Prostate gland (tissue), 2 donors: ENCODE measurements around the gene EMC9. TPM values are rescaled to one million over a fixed set of nuclear protein-coding genes. Genes with fewer than 3 reads are reported as not detected.

ENCODE experiments used
- DNase-seq: peaks from one replicate; pipeline ENCODE4 v3.0.0-alpha.2; 2019; ENCODE audit warnings: low spot score
- H3K27ac ChIP-seq, 2 donors: fragments of 200-600 bp; sonication (generic); 2 replicates each; pipeline ENCODE4 v1.5.1; 2017 to 2019
- H3K27me3 ChIP-seq: fragments of 200-600 bp; sonication (generic); replicated peaks from 2 replicates; pipeline ENCODE4 v1.5.1; 2019; ENCODE audit not compliant: insufficient read depth
- H3K36me3 ChIP-seq, 2 donors: fragments of 200-600 bp; sonication (generic); 1 replicate in 1 of 2; 2 replicates in 1 of 2; pipeline versions ENCODE4 v1.5.1 to v1.8.1; 2017 to 2019
- H3K4me1 ChIP-seq: fragments of 200-600 bp; sonication (generic); replicated peaks from 2 replicates; pipeline ENCODE4 v1.5.1; 2019
- H3K4me3 ChIP-seq, 2 donors: fragments of 200-600 bp; sonication (generic); 2 replicates each; pipeline ENCODE4 v1.5.1; 2017 to 2019
- H3K9me3 ChIP-seq: fragments of 200-600 bp; sonication (generic); 2 replicates; pipeline ENCODE4 v1.5.1; 2017
- CTCF ChIP-seq, 4 experiments: fragments of 200-600 bp in 2 of 4; fragments of 450-650 bp in 2 of 4; sonication (generic) in 2 of 4; IDR thresholded peaks; 1 replicate in 3 of 4; 2 replicates in 1 of 4; pipeline ENCODE4 v1.5.1; 2016 to 2019; ENCODE audit warnings: antibody characterized with exemption in 4 of 4, mild to moderate bottlenecking in 2 of 4, moderate library complexity in 2 of 4
- POLR2A ChIP-seq: fragments of 450-650 bp; IDR thresholded peaks from one replicate; pipeline ENCODE4 v1.6.1; 2016; ENCODE audit warnings: antibody characterized with exemption, mild to moderate bottlenecking
- POLR2AphosphoS5 ChIP-seq: sonication (generic); formaldehyde crosslinking; IDR thresholded peaks from one replicate; pipeline ENCODE4 v1.6.1; 2017; ENCODE audit warnings: antibody characterized with exemption
- WGBS: methylation state at CpG from one replicate; pipeline ENCODE4 v1.1.5; 2018; 5-methylcytosine and 5-hydroxymethylcytosine counted together
- intact Hi-C: fragments of 100-400 bp; cut with DNase I; formaldehyde crosslinking; loops from one replicate; pipeline ENCODE4 v1.14.2; 2022
- total RNA-seq, 2 donors: library from RNA; depleted of rRNA; stranded (reverse); fragments of >200 nt; gene quantifications; one replicate each; pipeline ENCODE4 v1.1.0, GENCODE V29; 2016

The EMC9 gene
- total RNA-seq, 2 donors from 2014 or later, result 13.1 to 13.6 TPM

GRCh38 chr14:24139272-24139934 lies 2.0 kb downstream of the EMC9 start:
- H3K36me3 ChIP-seq, result peaks cover 3% of the 10 kb centered on the region in 2 donors
- TF ChIP-seq POLR2A (no peak), POLR2AphosphoS5 (no peak), CTCF (IDR thresholded peaks at IDR 0.05) (no peak)
- DNase-seq, result no peak
- no peaks in the 10 kb centered on the region for H3K9me3 ChIP-seq
- 79% methylated on average over 9 of the region's 9 CpGs for WGBS
- no peak overlapping the region for H3K27ac ChIP-seq
- intact Hi-C loops, result no loop called here
- H3K27me3 ChIP-seq, result no peaks in the 10 kb centered on the region
- no peak overlapping the region for H3K4me3 ChIP-seq
- H3K4me1 ChIP-seq, result peaks cover 8% of the 10 kb centered on the region

DNA sequence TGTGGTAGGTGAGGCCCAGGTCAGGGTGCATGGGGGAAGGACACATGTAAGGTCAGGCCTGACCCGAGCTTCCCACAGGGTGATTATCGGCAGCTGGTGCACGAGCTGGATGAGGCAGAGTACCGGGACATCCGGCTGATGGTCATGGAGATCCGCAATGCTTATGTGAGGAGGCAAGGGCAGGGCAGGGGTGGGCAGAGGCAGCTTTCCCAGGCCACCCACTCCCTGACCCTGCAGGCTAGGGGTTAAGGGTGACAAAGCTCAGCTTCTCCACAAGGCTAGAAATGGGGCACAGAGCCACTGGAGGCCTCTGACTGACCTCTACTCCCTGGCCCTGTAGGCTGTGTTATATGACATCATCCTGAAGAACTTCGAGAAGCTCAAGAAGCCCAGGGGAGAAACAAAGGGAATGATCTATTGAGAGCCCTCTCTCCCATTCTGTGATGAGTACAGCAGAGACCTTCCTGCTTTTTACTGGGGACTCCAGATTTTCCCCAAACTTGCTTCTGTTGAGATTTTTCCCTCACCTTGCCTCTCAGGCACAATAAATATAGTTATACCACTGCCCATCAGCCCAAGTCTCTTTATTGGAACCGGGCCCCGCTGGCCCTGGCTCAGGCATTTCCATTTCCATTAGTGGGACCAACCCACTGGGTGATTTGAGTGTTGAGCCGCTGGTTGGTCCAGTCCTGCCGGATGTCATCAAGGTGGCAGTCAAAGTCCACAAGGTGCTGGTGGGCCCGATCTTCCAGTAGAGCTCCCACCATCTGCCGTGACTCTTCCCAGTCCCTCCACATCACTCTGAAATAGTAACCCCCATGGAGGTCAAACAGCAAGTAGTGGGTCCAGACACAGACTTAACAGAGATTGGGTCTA lies 2.8 kb downstream of the EMC9 start:
- no peak for DNase-seq
- Histone ChIP-seq H3K4me3 (no peak overlapping the region), H3K27me3 (no peaks in the 10 kb centered on the region), H3K36me3 (peaks cover 3% of the 10 kb centered on the region in 2 donors), H3K9me3 (no peaks in the 10 kb centered on the region), H3K4me1 (peaks cover 8% of the 10 kb centered on the region), H3K27ac (no peak overlapping the region)
- TF ChIP-seq POLR2A (no peak), POLR2AphosphoS5 (no peak), CTCF (IDR thresholded peaks at IDR 0.05) (no peak)
- 77% methylated on average over 13 of the region's 13 CpGs for WGBS
- intact Hi-C loops, result no loop called here

GRCh38 chr14:24137529-24138395 lies 3.6 kb downstream of the EMC9 start:
- TF ChIP-seq POLR2AphosphoS5, result no peak
- TF ChIP-seq CTCF (IDR thresholded peaks at IDR 0.05), result no peak
- TF ChIP-seq POLR2A, result no peak
- WGBS, result 83% methylated on average over 8 of the region's 8 CpGs
- peaks cover 3% of the 10 kb centered on the region in 2 donors for H3K36me3 ChIP-seq
- H3K4me1 ChIP-seq, result peaks cover 8% of the 10 kb centered on the region
- H3K4me3 ChIP-seq, result no peak overlapping the region
- H3K27ac ChIP-seq, result peak overlapping the region in 1 of 2 donors; percentile 93
- intact Hi-C loops, result no loop called here
- no peaks in the 10 kb centered on the region for H3K27me3 ChIP-seq
- H3K9me3 ChIP-seq, result no peaks in the 10 kb centered on the region
- no peak for DNase-seq

DNA sequence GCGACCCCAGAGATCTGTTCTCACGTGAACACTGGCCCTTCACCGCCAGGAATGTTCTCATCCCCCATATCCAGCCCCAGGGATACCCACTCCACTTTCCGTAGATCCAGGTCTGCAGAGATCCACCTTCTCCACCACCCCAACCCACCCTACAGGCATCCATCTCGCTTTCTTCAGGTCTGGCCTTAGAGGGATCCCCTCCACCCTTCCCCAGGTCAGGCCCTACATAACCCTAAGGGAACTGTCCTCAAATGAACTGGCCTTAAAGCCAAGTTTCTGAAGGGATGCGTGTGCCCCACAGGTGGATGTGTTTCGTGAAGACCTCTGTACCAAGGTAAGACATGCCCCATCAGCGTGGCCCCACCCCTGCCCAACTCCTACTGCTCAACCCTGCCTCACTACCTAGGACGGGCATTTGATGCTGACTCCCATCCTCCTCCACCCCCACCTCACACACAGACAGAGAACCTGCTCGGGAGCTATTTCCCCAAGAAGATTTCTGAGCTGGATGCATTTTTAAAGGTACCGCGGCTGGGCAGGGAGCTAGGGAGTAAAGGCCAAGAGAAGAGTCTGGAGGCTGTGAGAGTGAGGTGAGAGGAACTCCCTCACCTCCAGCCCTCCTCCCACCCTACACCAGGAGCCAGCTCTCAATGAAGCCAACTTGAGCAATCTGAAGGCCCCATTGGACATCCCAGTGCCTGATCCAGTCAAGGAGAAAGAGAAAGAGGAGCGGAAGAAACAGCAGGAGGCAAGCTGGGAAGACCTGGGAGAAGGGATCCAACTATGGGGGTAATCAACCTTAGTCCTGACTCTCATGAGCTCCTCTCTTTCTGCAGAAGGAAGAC lies 4.5 kb downstream of the EMC9 start:
- no peak for DNase-seq
- Histone ChIP-seq H3K27ac (peak overlapping the region; percentile 93 to 97), H3K27me3 (no peaks in the 10 kb centered on the region), H3K36me3 (peaks cover 3% of the 10 kb centered on the region in 2 donors), H3K4me3 (peak overlapping the region; percentile 90 to 98), H3K4me1 (peaks cover 8% of the 10 kb centered on the region), H3K9me3 (no peaks in the 10 kb centered on the region)
- TF ChIP-seq POLR2AphosphoS5, result no peak
- TF ChIP-seq POLR2A, result no peak
- no peak for TF ChIP-seq CTCF (IDR thresholded peaks at IDR 0.05)
- intact Hi-C loops, result no loop called here
- WGBS, result 21% methylated on average over 13 of the region's 13 CpGs
